HepG2 (cell line): ENCODE results near the gene OPRL1. TPM values are rescaled to one million over a fixed set of nuclear protein-coding genes. Genes with fewer than 3 reads are reported as not detected.
A peak's percentile ranks its signal among the peaks of the same experiment; 100 is the strongest.

Experiments used
- AKAP8 ChIP-seq: sonication (generic); formaldehyde crosslinking; IDR thresholded peaks from 2 replicates; pipeline ENCODE4 v1.5.1; 2020; ENCODE audit warnings: mild to moderate bottlenecking, missing genetic modification reagents
- ATF7-NPFF ChIP-seq: sonication (generic); formaldehyde crosslinking; IDR thresholded peaks from 2 replicates; pipeline ENCODE4 v1.8.1; 2023; ENCODE audit warnings: mild to moderate bottlenecking, low read depth, missing genetic modification reagents, moderate library complexity
- CHD2 ChIP-seq: IDR thresholded peaks from 2 replicates; pipeline ENCODE4 v1.6.1; 2011; ENCODE audit warnings: low read depth, low read length, improper control_type of control experiment
- KLF11 ChIP-seq: IDR thresholded peaks from 2 replicates; pipeline ENCODE4 v1.6.1; 2016; ENCODE audit warnings: missing compliant biosample characterization
- MBD4 ChIP-seq: IDR thresholded peaks from 2 replicates; pipeline ENCODE4 v1.6.1; 2012; ENCODE audit warnings: low read length, inconsistent platforms, borderline replicate concordance
- MEIS1 ChIP-seq: sonication (generic); formaldehyde crosslinking; IDR thresholded peaks from 2 replicates; pipeline ENCODE4 v1.9.0; 2021; ENCODE audit warnings: mild to moderate bottlenecking, missing genetic modification reagents, moderate library complexity, borderline replicate concordance
- NCOA5 ChIP-seq: sonication (generic); formaldehyde crosslinking; IDR thresholded peaks from 2 replicates; pipeline ENCODE4 v1.4.0; 2020; ENCODE audit warnings: missing genetic modification reagents
- TOPORS ChIP-seq: sonication (generic); formaldehyde crosslinking; IDR thresholded peaks from 2 replicates; pipeline ENCODE4 v1.8.0; 2023; ENCODE audit warnings: mild to moderate bottlenecking, missing genetic modification reagents
- TP53 ChIP-seq: sonication (generic); formaldehyde crosslinking; conservative IDR thresholded peaks from 2 replicates; pipeline ENCODE4 v1.4.0; 2020; ENCODE audit warnings: missing genetic modification reagents
- ZNF138 ChIP-seq: sonication (generic); formaldehyde crosslinking; IDR thresholded peaks from 2 replicates; pipeline ENCODE4 v1.5.0; 2020; ENCODE audit warnings: mild to moderate bottlenecking, low read depth, missing genetic modification reagents
- ZNF205 ChIP-seq: IDR thresholded peaks from 2 replicates; pipeline ENCODE4 v1.6.1; 2018; ENCODE audit warnings: missing biosample characterization, missing genetic modification reagents
- ZNF280B ChIP-seq: sonication (generic); formaldehyde crosslinking; IDR thresholded peaks from 2 replicates; pipeline ENCODE4 v1.5.0; 2020; ENCODE audit warnings: missing genetic modification reagents, mild to moderate bottlenecking, borderline replicate concordance
- ZNF704 ChIP-seq: sonication (generic); formaldehyde crosslinking; IDR thresholded peaks from 2 replicates; pipeline ENCODE4 v1.8.1; 2023; ENCODE audit warnings: mild to moderate bottlenecking, inconsistent platforms, moderate library complexity, missing genetic modification reagents, borderline replicate concordance
- ZNF740 ChIP-seq: sonication (generic); formaldehyde crosslinking; IDR thresholded peaks from 2 replicates; pipeline ENCODE4 v1.4.0; 2020; ENCODE audit warnings: missing genetic modification reagents
- ZNF747 ChIP-seq: sonication (generic); formaldehyde crosslinking; IDR thresholded peaks from 2 replicates; pipeline ENCODE4 v1.8.1; 2023; ENCODE audit warnings: missing genetic modification reagents, mild to moderate bottlenecking, borderline replicate concordance
- ZSCAN29 ChIP-seq: sonication (generic); formaldehyde crosslinking; conservative IDR thresholded peaks from 2 replicates; pipeline ENCODE4 v1.4.0; 2020; ENCODE audit warnings: mild to moderate bottlenecking, missing genetic modification reagents
- polyA plus RNA-seq, 8 experiments: library from polyadenylated mRNA; depleted of rRNA in 3 of 8; stranded (reverse) in 7 of 8; unstranded in 1 of 8; fragments of >200 nt; fragmentation: Illumina TruSeq in 4 of 8; extraction: Trizol in 4 of 8; gene quantifications; 2 replicates each; pipeline versions ENCODE4 v1.2.1 to v1.2.3, GENCODE V29; 2011 to 2016; ENCODE audit warnings: low read depth in 4 of 8, missing spikeins in 1 of 8, mixed read lengths in 1 of 8; ENCODE audit not compliant: insufficient read depth in 1 of 8
- total RNA-seq, 5 experiments: library from RNA; depleted of rRNA; stranded (reverse); fragments of >200 nt; fragmentation: Illumina TruSeq; extraction: Trizol; gene quantifications; 2 replicates each; pipeline ENCODE4 v1.2.3, GENCODE V29; 2016; ENCODE audit warnings: low read depth in 1 of 5
- TF ChIP-seq, protein P1 (sequence below): sonication (generic); formaldehyde crosslinking; IDR thresholded peaks from 2 replicates; pipeline ENCODE4 v1.4.0; 2020; ENCODE audit warnings: missing genetic modification reagents
- TF ChIP-seq, protein P2 (sequence below): sonication (generic); formaldehyde crosslinking; IDR thresholded peaks from 2 replicates; pipeline ENCODE4; 2020; ENCODE audit warnings: missing genetic modification reagents, mild to moderate bottlenecking, borderline replicate concordance

OPRL1 gene
- total and polyA plus RNA-seq, 2 of the 13 experiments (the other 11 are each of a cell fraction or from before 2014, with no cell fraction given), result 0.35 to 0.71 TPM

DNA sequence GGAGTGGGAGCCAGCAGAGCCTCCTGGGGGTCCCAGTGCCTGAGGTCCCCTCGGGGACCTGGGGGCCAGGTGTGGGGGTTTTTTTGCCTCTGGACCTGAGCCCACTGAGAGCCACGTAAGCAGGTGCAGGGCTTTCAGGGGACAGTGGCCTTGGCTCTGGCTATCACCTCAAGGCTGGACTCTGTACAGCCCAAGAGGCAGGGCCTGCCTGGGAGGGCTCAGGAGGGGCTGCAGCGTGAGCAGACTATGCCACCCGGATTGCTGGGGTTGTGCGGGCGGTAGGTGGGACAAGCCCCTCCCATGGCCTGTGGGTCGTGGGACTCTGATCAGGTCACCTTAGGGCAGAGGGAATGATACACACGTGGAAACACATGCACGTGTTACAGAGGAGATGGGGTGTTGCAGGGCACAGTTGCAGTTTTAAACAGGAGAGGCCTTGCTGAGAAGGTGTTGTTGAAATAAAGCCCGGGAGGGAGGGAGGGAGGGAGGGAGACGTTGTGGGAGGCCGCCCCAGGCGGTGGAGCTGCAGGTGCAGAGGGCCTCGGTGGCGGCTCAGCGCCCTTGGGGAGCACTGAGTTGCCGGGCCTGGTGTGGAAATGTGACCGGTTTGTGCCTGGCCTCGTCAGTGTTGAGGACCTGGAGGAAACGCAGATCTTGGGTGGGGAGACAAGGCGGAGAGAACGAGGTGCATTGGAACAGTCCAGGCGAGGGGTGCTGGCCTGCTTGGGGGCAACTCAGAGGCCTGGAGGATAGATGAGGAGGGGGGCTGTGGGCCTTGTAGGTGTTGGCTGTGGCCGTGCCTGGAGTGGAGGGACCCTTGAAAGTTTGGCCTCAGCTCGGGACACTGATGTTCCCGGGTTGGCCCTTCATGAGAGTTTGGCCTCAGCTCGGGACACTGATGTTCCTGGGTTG is 14.6 kb upstream of the OPRL1 start (continued):
- TF ChIP-seq ZNF280B (peak; percentile 60; the same call in 1 of the 2 replicates), ATF7-NPFF (CRISPR knock-in tag) (no peak), TP53 (CRISPR knock-in tag) (no peak), NCOA5 (CRISPR knock-in tag) (no peak), MBD4 (no peak), ZNF740 (CRISPR knock-in tag) (no peak), AKAP8 (CRISPR knock-in tag) (peak; percentile 99), MEIS1 (CRISPR knock-in tag) (no peak; the same call in 1 of the 2 replicates), ZSCAN29 (CRISPR knock-in tag) (peak; percentile 93), ZNF205 (CRISPR knock-in tag) (0 out of 2 replicates have a peak, but pooled peaks have one; percentile 13), ZNF704 (CRISPR knock-in tag) (peak; percentile 68; the same call in 1 of the 2 replicates), ZNF138 (CRISPR knock-in tag) (peak; percentile 66; the same call in 1 of the 2 replicates), KLF11 (CRISPR knock-in tag) (peak; percentile 86; the same call in 1 of the 2 replicates), TOPORS (0 out of 2 replicates have a peak, but pooled peaks have one; percentile 46), ZNF747 (CRISPR knock-in tag) (peak; percentile 65), CHD2 (no peak)
- TF ChIP-seq, protein P1, sequence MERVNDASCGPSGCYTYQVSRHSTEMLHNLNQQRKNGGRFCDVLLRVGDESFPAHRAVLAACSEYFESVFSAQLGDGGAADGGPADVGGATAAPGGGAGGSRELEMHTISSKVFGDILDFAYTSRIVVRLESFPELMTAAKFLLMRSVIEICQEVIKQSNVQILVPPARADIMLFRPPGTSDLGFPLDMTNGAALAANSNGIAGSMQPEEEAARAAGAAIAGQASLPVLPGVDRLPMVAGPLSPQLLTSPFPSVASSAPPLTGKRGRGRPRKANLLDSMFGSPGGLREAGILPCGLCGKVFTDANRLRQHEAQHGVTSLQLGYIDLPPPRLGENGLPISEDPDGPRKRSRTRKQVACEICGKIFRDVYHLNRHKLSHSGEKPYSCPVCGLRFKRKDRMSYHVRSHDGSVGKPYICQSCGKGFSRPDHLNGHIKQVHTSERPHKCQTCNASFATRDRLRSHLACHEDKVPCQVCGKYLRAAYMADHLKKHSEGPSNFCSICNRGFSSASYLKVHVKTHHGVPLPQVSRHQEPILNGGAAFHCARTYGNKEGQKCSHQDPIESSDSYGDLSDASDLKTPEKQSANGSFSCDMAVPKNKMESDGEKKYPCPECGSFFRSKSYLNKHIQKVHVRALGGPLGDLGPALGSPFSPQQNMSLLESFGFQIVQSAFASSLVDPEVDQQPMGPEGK, result peak; percentile 90
- TF ChIP-seq, protein P2, sequence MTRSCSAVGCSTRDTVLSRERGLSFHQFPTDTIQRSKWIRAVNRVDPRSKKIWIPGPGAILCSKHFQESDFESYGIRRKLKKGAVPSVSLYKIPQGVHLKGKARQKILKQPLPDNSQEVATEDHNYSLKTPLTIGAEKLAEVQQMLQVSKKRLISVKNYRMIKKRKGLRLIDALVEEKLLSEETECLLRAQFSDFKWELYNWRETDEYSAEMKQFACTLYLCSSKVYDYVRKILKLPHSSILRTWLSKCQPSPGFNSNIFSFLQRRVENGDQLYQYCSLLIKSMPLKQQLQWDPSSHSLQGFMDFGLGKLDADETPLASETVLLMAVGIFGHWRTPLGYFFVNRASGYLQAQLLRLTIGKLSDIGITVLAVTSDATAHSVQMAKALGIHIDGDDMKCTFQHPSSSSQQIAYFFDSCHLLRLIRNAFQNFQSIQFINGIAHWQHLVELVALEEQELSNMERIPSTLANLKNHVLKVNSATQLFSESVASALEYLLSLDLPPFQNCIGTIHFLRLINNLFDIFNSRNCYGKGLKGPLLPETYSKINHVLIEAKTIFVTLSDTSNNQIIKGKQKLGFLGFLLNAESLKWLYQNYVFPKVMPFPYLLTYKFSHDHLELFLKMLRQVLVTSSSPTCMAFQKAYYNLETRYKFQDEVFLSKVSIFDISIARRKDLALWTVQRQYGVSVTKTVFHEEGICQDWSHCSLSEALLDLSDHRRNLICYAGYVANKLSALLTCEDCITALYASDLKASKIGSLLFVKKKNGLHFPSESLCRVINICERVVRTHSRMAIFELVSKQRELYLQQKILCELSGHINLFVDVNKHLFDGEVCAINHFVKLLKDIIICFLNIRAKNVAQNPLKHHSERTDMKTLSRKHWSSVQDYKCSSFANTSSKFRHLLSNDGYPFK (CRISPR knock-in tag), result peak; percentile 75
